ENCODE data around the gene LRRC7.

The LRRC7 gene

DNA sequence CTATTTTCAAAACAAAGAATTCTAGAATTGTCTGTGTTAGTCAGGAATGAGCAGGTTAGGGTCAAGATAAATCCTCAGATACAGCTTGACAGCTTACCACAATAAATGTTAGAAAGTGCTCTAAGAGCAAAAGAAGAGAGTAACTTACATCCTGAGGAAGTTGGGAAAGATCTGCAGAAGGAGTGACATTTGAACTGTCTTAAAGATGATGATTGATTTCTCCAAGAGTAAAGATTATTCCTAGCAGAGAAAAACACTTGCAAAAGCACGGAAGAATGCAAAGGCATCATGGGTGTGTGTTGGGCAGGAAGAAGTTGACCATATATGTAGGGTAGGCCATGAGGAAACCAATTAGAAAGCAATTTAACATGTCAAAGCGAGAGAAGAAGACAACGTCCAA, 175.4 kb downstream of the LRRC7 start:
- DNase-seq = no peak
- intact Hi-C loops (cut with DNase I) = no loop called here

DNA sequence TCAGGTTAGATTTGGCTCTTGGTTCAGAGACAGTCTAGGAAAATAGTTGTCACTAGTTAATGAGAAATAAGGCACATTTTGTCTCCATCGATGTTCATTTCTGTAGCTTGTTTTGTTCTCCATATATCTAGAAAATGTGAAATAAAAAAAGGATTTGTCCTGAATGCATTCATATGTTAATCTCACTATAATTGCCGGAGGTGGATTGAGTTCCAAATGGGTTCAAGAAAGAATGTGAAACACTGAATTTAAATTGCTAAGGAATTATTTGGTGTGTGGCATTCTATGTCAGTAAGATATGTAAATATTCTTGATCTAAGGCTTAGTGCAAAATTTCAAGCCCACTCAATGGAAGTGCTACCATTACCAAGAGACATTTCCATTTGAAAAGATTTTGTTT, 176.7 kb downstream of the LRRC7 start:
- no peak for DNase-seq
- intact Hi-C loops (cut with DNase I) = no loop called here

DNA sequence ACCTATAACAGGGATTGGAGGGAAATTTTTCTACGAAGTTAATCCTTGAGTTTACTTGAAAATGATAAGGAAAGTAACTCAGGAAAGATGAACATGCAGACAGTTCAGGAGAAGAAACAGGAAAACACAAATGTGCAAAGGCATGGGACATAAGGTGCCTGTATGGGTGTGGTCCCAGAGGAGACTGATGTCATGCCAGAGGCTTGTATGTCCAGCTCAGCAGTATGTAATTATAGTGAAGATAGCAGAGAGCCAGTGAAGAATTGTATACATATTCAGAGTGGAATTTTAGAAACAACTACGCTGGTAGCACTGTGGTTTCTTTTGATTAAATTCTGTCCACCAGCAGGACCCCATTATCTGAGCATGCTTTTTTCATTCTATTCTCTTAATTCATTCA, 179.5 kb downstream of the LRRC7 start:
- intact Hi-C loops (cut with DNase I) = no loop called here
- no peak for DNase-seq

DNA sequence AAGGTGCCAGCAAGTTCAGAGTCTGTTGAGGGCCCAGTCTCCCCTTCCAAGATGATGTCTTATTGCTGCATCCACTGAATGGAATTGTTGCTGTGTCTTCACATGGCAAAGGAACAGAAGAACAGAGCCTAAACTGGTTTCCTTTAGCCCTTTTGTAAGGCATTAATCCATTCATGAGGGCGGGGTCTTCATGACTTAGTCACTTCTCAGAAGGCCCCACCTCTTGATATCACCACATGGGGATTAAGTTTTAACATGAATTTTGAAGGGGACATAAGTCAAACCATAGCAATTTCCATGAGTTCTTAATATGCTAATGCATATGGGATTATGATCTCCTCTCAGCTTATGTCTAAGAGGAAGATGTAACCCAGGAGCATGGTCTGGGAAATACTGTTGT, 182.9 kb downstream of the LRRC7 start:
- intact Hi-C loops (cut with DNase I) = no loop called here

DNA sequence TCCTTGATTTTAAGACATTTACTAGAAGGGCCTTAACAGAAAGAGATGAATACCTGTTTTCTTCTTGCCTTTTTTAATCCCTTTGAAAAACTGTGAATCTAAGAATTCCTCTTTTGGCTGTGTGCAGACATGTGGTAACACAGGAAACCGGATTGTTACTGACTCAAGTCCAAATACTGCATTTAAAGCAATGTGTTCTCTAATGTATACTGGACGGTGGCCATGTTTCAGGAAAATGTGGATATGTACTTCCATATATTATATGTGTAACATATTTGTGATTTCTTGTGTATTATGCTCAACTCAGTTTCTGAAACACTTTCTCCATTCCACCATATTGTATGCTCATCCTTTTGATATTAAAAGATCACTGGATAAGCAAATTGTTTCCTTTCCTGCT, 185.1 kb downstream of the LRRC7 start:
- DNase-seq = no peak
- intact Hi-C loops (cut with DNase I) = no loop called here

More for the DNA sequence above, 182.9 kb downstream of the LRRC7 start:
- no peak for DNase-seq

DNA sequence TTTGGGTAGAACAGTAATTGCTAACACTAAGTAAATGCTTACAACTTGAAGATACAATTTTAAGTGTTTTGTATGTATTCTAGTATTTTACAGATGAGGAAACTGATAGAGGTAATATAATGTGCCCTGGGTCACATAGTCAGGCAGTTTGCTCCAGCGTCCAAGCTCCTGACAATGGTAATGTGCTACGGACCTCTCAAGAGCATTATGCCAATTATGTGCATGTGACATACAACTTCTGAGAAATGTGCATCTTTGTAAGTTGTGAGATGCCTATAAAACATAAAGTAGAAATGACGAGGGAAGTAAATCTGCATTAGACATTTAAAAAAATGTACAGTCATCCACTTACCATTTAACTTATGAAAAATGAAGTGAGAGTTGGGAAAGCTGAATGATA, 186.8 kb downstream of the LRRC7 start:
- DNase-seq = no peak
- intact Hi-C loops (cut with DNase I) = no loop called here

DNA sequence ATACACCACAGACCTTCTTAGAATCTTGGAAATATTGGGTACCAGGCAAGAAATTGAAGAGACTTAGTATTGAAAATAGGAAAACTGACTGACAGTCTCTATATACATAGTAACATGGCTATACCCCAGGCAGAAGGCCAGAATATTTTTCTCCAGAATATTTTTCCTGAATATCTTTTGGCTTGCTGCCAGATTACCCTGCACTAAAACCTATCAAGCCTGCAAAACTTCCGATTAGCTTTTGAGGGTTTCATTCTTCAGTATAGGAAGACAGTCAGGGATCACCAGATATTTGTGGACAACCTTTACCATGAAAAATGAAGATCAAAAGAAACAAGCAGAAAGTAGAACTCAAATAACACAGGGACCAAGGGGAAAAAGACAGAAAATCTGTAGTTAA, 187.9 kb downstream of the LRRC7 start:
- intact Hi-C loops (cut with DNase I) = no loop called here
- DNase-seq = no peak

DNA sequence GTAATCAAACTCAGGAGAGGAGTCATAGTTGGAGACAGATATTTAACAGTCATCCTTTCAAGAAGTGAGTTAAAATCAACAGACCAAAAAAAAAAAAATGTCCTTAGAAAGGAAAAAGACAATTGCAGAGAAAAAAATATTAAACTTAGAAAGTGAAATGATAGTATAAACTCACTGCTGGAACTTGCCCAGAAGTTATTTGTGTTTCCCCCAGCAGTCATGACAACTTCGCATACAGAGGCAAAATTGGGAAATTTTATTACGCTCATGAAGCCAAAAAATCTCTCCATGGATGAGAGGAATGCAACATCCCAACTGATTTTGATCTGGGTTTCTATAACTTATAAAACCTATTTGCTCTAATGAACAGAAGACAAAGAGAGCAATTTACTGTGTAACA, 198.2 kb downstream of the LRRC7 start:
- intact Hi-C loops (cut with DNase I) = no loop called here
- no peak for DNase-seq

DNA sequence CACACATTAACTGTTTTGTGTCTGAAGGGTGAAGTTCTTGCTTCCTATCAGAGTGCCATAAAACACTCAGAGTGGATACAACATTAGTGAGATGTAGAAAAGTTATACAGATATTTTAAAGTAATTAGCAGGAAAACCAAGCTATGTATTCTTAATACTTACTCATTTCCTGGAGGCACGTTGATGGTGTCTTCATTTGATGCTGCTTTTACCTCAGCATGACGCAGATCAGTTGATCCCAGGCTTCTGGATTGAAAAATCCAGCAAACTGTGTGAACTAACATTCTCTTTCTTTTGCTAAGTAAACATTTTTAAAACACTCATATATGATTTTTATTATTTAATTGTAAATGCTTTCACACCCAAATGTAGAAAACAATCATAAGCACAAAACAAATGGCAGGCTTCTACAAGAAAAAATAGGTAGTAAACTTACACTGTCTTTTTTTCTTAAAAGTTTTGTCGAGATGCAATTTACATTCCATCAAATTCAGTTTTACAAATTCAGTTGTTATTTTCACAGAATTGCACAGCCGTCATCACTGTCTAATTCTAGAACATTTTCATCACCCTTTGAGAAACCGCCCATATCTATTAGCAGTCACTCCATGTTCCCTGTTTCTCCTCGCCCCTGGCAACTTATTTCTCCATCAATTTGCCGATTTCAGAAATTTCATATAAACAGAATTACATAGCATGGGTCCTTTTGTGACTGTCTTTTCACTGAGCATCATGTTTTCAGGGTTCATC, 198.9 kb downstream of the LRRC7 start:
- intact Hi-C loops (cut with DNase I) = no loop called here

DNA sequence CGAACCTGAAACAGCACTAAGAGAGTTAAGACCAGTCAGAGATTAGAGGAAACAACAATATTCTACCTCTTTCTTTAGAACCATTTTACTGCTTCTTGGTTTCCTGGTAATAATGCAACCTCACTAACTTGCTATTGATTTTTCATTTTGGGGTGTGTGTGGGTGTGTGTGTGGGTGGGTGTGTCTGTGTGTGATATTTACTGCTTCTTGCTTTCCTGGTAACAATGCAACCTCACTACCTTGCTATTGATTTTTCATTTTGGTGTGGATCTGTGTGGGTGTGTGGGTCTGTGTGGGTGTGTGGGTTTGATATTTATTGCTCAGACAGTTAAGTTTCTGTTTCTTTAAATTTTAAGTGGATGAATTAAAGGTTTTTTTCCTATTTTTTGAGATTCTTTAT, 208.8 kb downstream of the LRRC7 start:
- no peak for DNase-seq
- intact Hi-C loops (cut with DNase I) = no loop called here

More for the DNA sequence above, 198.9 kb downstream of the LRRC7 start:
- no peak for DNase-seq

DNA sequence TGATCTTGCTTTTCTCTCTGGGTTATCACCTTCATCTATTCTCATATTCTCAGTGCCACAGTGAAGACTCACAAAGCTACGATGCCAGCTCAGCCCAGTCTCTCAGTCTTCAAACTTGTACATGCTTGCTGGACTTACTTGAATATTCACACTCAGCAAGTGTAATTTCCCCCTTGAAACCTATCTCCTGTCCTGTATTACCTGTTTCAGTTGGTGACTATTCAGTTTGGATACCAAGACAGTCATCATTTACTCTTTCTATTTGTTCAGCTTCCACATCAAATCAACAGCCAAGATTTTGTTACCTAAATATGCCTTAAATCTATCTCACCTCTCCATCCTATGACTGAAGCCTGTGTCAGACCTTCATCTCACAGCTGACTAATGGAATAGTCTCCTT, 209.7 kb downstream of the LRRC7 start:
- intact Hi-C loops (cut with DNase I) = no loop called here
- no peak for DNase-seq

DNA sequence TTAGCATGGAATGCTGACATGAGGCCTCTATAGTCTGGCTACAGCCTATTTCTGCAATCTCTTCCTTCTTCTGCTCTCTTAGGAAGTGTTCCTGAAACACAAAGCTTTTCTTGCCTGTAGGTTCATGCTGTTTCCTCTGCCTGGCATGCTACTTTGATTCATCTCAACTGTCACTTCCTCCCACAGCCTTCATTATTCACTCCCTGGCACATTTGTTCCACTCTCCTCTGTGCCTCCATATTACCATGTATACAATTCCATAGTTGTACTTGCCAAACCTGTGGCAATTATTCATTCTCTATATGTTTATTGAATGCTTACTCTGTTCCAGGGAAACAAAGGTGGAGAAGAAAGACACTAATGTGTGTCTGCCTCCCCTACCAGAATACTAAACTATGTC, 210.2 kb downstream of the LRRC7 start:
- DNase-seq = peak in 6 of 42 donors; percentile 16 to 55 (median 32)
- intact Hi-C loops (cut with DNase I) = no loop called here

DNA sequence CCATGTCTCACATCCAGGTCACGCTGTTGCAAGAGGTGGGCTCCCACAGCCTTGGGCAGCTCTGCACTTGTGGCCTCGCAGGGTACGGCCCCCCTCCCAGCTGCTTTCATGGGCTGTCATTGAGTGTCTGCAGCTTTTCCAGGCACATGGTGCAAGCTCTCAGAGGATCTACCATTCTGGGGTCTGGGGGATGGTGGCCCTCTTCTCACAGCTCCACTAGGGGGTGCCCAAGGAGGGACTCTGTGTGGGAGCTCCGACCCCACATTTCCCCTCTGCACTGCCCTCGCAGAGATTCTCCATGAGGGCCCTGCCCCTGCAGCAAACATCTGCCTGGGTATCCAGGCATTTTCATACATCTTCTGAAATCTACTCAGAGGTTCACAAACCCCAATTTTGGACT, 219.4 kb downstream of the LRRC7 start:
- DNase-seq = no peak
- intact Hi-C loops (cut with DNase I) = no loop called here

DNA sequence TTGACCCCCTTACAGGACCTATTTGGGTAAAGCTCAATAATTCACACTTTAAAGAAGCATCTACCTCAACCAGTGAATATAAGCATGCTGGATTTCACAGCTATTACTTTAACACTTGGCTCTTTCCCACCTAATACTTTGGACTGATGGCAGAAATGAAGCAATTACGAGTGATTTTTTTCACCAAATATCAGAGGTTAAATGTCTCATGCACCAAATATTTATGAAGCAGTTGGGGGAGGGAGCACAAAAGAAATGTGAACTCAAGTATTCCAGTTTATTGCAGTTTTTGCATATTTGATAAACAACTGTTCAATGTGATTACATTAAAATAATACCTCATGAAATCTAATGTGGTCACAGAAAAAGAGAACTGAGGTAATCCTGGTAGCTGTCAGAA, 223.6 kb downstream of the LRRC7 start:
- intact Hi-C loops (cut with DNase I) = no loop called here
- DNase-seq = no peak

DNA sequence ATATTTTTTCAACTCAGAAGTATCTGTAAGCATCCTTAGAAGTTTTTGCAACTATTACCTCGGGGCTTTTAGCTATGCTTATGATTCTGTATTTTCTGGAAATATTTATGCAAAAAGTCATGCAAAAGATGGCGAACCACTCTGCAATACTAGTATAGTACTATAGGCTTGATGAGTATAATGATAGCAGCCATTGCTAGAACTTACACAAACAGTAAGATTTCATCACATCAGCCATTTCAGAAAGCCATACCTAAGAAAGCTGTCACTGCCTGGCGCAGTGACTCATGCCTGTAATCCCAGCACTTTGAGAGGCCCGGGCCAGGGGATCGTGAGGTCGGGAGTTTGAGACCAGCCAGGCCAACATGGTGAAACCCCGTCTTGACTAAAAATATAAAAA, 227.1 kb downstream of the LRRC7 start:
- intact Hi-C loops (cut with DNase I) = no loop called here
- DNase-seq = no peak

DNA sequence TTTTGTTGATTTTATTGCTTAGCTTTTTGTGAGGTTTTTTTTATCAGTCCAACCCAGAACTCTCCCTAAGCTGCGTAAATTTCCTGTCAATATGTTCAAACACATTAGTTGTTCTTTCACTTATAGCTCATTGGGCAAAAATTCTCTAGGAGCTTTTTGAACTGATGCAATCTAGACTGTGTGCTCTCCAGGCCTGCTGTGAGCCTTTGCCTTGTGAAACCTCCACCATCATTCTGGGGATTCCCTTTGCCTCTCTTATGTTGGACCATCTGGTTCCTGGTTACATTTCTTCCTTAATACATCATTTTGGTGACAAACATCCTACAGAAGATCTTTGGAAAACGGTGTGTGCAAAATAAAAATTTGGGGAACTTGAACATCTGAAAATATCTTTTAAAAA, 247.2 kb downstream of the LRRC7 start:
- intact Hi-C loops (cut with DNase I) = no loop called here
- DNase-seq = no peak

DNA sequence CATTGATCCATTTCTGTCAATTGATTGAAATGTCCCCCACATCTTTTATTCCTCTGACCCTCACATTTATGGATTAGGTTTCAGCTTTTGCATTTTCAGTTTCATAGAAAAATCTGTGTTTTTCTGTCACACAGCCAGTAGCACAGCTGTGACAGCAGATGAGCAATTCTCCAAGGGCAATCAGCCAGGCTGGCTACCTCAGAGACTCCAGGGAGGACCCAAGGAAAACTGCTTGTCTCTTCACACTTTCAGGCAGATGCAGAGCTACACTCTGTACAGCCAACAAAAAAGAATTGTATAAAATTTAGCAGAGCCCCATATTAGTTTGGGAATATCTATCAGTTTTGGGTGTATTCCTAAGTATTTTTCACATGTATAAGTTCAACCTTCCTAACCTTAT, 257.2 kb downstream of the LRRC7 start:
- intact Hi-C loops (cut with DNase I) = no loop called here
- peak in 27 of 42 donors; percentile 5 to 50 (median 26) for DNase-seq

DNA sequence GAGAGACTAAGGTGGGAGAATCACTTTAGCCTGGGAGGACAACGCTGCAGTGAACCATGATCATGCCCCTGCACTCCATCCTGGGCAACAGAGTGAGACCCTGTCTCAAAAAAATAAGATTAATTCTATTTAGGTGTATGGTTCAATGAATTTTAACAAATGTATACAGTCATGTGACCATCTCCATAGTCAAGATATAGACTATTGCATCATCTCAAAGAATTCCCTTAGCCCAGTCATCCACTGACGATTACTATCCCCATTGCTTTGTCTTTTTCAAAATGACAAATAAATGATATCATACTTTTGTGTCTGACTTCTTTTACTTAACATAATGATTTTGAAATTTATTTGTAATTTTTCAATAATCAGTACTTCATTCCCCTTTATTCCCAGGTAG, 260.0 kb downstream of the LRRC7 start:
- intact Hi-C loops (cut with DNase I) = no loop called here
- DNase-seq = no peak

DNA sequence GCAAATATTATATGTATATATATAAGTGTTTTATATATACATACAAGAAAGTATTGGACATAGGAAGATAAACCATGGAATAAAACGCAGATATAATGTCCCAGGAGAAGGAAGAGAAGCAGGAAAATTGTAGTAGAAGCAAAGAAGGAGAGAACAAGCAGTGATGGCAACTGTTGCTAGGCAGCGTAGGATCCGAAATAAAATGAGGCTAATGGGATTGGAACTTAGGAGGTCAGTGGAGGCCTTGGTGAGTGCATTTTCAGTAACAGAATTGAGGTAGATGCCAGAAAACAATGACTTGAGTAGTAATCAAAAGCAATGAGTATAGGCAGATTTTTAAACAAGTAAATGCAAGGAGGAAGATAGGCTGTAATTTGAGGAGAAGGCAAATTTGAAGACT, 265.8 kb downstream of the LRRC7 start:
- DNase-seq = no peak
- intact Hi-C loops (cut with DNase I) = no loop called here

DNA sequence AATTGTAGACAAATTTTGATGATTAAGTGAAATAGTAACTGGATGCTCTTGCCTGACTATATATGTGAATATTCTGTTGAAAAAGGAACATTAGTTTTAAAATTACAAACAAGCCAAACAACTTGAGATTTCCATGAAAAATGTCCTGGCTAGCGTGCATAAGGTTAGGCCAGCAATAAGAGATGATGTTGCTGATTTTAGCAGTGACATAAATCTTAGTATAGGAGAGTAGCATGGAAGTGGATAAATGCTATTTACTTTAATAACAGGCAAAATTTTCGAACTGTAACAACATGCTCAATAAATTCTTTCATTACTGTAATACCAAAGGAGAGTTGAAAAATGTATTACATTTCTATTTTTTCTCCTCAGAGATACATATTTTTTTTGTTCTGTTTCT, 266.6 kb downstream of the LRRC7 start:
- no peak for DNase-seq
- intact Hi-C loops (cut with DNase I) = no loop called here

DNA sequence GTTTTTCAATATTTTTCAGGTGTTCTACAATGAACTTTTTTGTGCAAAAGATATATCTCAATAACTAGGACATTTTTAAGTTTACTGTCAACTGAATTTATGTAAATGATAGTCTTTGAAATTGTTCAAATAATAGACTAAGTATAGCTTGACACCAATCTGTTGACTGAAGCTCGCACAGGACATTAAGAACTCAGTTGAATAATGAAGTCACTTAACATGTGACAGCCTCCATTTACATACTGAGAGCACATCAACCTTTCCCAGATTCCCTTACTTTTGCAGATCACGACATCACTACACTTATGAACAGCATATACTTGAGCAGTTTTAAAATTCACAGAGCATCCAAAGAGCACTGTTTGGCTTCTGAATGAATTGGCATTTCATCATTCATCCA, 268.2 kb downstream of the LRRC7 start:
- peak in 1 of 42 donors; percentile 25 for DNase-seq
- intact Hi-C loops (cut with DNase I) = no loop called here

Measured in head of caudate nucleus (tissue), 42 donors.